ENCODE data around the gene GPC5.
"Not testable (repeated sequence)": the region's sequence is repeated elsewhere in the genome, so short reads cannot be mapped to it uniquely, and the experiment has no call there.

Gene GPC5

GRCh38 chr13:91781982-91782691 lies 383.7 kb downstream of the GPC5 start:
- not testable (repeated sequence) for DNase-seq

GRCh38 chr13:91785431-91786119 lies 387.2 kb downstream of the GPC5 start:
- no peak for DNase-seq

- DNase-seq, result no peak
Observed at GRCh38 chr13:91792054-91792453, 393.6 kb downstream of the GPC5 start.

GRCh38 chr13:91797567-91797966 lies 399.1 kb downstream of the GPC5 start:
- no peak for DNase-seq

- not testable (repeated sequence) for DNase-seq
Observed at GRCh38 chr13:91798338-91798737, 399.9 kb downstream of the GPC5 start.

- not testable (repeated sequence) for DNase-seq
Observed at GRCh38 chr13:91801772-91802171, 403.4 kb downstream of the GPC5 start.

- no peak for DNase-seq
Observed at GRCh38 chr13:91802957-91803356, 404.5 kb downstream of the GPC5 start.

- no peak for DNase-seq
Observed at GRCh38 chr13:91804724-91805123, 406.3 kb downstream of the GPC5 start.

- no peak for DNase-seq
Observed at GRCh38 chr13:91805605-91806004, 407.2 kb downstream of the GPC5 start.

- no peak for DNase-seq
Observed at GRCh38 chr13:91809161-91809560, 410.7 kb downstream of the GPC5 start.

- DNase-seq, result no peak
Observed at GRCh38 chr13:91813253-91813652, 414.8 kb downstream of the GPC5 start.

GRCh38 chr13:91816263-91816807 lies 417.9 kb downstream of the GPC5 start:
- DNase-seq, result no peak

- no peak for DNase-seq
Observed at GRCh38 chr13:91817250-91817649, 418.8 kb downstream of the GPC5 start.

GRCh38 chr13:91824416-91824815 lies 426.0 kb downstream of the GPC5 start:
- DNase-seq, result no peak

- DNase-seq, result no peak
Observed at GRCh38 chr13:91825516-91825915, 427.1 kb downstream of the GPC5 start.

- no peak for DNase-seq
Observed at GRCh38 chr13:91836553-91836952, 438.1 kb downstream of the GPC5 start.

GRCh38 chr13:91845612-91846011 lies 447.2 kb downstream of the GPC5 start:
- DNase-seq, result no peak

- no peak for DNase-seq
Observed at GRCh38 chr13:91863699-91864098, 465.3 kb downstream of the GPC5 start.

GRCh38 chr13:91868351-91868750 lies 469.9 kb downstream of the GPC5 start:
- DNase-seq, result no peak

GRCh38 chr13:91878491-91878890 lies 480.1 kb downstream of the GPC5 start:
- DNase-seq, result no peak

- DNase-seq, result no peak
Observed at GRCh38 chr13:91879360-91879759, 480.9 kb downstream of the GPC5 start.

- DNase-seq, result no peak
Observed at GRCh38 chr13:91882918-91883317, 484.5 kb downstream of the GPC5 start.

- no peak for DNase-seq
Observed at GRCh38 chr13:91889641-91890040, 491.2 kb downstream of the GPC5 start.

GRCh38 chr13:91891141-91891540 lies 492.7 kb downstream of the GPC5 start:
- DNase-seq, result no peak
